NCI-H446 treated with DMSO at 0.1 percent for 48 hours (cell line): ENCODE results near the gene CSNK1G1.
"Not testable (repeated sequence)": the region's sequence is repeated elsewhere in the genome, so short reads cannot be mapped to it uniquely, and the experiment has no call there.

Source experiments
- DNase-seq: peaks from one replicate; lab custom pipeline; 2025; lab: John Stamatoyannopoulos, UW

Gene CSNK1G1

DNA sequence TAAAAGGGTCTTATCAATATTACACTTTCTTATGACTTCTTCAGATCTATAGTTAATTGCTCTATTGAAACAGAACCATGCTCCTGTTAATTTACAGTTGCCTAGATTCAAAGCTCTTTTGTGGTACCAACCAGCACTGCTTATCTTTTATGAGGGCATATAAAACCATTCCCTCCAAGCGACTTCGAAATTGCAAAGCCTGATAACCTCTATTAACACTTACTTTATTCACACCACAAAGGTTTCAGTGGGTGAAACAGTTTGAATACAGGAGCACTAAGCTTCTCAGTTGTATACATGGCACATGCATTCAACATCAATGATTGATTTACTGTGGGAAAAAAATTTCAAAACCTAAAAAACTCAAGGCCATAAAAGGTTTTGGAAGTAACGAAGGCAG, 118.3 kb downstream of the CSNK1G1 start:
- no peak for DNase-seq

DNA sequence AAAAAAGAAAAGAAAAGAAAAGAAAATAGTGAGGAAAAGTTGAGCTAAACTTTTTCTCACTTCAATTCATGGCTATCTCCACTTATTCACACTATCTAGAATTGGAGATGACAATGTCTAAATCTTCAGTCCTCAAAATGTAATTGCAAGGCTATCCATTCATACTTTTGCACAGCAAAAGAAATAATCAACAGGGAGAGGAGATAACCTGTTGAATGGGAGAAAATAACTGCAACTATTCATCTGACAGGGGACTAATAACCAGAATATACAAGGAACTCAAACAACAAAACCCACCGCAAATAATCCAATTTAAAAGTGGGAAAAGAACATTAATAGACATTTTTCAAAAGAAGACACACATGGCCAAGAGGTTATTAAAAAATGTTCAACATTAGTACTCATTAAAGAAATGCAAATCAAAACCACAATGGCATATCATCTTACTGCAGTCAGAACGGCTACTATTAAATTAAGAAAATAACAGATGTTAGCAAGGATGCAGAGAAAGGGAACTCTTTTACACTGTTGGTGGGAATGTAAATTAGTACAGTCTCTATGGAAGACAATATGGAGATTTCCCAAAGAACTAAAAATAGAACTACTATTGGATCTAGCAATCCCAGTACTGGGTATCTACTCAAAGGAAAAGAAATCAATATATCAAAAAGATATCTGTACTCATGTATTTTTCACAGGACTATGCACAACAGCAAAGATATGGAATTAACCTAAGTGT, 119.6 kb downstream of the CSNK1G1 start:
- DNase-seq: no peak

DNA sequence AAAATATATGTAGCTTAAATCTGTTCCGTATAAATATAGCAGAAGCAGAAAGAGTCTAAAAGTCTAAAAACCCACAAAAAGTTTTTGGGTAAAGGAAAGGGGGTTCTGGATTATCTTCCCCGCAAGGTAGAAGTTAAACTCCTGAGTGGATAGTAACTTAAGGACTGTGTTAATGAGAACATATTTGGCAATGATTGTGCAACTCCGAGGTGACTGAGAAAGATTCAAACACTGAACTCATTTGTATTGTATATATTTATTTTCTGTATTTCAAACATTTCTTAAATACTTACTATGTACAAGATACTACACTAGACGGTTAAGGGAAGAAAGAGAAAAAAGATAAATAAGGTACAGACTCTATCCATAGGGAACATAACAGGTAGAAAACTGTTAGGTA, 120.4 kb downstream of the CSNK1G1 start:
- no peak for DNase-seq

DNA sequence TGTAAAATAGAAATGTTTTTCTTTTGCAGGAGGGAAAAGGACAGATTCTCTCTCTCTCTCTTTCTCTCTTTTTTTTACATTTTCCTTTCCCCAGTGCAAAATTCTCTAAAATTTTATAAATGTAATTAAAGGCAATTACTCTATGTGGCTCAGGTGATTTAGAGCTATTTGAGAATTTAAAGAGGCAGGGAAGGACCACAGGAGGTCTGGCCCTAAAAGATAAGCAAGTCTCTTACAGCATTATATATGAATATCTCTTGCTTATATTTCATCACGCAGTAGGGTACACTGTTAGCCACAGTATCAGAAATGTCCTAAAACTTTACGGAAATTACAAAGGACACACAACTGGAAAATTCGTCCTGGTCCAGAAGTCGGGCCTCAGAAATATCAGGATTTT, 122.7 kb downstream of the CSNK1G1 start:
- no peak for DNase-seq

DNA sequence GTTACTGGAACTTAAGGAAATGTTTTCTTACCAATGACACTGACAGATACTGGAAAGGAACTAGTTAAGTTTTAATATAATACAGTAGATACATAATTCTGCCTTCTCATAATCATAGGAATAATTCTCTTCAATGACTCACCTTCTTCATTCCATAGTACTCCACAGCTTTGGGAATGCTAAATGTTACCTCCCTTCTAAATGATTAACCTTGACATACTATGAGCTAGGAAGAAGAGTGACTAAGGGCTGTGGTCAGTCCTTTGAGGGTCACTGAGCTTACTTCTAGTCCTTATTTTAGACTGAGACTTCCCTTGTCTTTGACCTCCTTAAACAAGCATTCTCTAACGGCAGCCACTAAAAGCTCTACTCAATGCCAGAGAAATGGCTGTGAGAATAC, 123.6 kb downstream of the CSNK1G1 start:
- DNase-seq: no peak

DNA sequence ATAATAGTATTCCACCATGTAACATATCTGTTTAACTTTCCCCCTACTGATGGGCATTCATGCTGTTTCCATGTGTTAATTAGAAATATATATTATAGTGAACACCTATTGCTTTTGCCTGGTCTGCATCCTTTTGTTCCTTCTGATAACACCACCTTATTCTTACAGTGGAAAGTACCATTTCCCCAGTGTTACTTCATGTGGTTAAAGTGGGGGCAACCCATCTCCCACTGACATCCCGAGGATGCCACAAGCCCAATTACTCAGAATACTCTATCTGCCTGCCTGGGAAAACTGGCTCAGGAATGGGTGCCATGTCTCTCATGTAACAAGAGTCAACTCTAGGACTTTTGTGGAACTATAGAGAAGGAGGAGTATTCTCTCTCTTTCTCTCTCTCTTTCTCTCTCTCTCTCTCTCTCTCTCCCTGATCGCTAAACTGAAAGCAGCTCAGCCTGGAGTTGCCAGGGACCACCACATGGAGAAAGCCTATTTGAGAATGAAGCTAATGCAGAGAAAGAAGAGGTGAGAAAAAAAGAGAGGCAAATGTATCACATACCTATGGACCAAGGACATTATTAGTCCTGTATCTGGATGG, 126.7 kb downstream of the CSNK1G1 start:
- DNase-seq: no peak

DNA sequence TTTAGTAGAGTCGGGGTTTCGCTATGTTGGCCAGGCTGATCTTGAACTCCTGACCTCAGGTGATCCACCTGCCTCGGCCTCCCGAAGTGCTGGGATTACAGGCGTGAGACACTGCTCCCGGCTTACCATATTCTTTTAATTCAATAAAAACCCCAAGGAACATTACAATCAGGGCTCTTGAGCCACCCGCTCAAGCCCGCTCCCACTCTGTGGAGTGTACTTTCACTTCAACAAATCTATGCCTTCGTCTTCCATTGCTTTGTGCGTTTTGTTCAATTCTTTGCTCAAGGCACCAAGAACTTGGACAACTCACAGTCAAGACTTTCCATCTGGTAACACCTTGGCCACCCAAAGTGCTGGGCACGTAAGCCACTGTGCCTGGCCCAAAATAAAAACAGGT, 130.2 kb downstream of the CSNK1G1 start:
- DNase-seq: no peak

DNA sequence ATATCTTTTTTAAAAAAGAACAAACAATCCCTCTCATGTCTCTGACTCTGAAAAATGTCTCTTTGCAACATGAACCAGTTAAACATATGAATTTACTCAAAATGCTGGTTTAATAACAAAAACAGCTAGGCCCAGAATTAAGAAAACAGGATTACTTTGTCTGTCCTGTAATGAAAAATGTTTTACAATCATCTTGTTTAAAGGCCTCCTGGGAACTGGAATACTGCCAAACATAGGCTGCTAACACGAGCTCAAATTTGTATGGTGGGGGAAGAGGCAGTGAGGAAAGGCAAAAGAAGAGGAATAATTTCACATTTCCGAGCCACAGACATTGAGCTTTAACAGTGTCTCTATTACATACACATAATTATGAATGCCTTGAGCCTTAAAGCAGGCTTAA, 131.5 kb downstream of the CSNK1G1 start:
- DNase-seq: peak; percentile 34

DNA sequence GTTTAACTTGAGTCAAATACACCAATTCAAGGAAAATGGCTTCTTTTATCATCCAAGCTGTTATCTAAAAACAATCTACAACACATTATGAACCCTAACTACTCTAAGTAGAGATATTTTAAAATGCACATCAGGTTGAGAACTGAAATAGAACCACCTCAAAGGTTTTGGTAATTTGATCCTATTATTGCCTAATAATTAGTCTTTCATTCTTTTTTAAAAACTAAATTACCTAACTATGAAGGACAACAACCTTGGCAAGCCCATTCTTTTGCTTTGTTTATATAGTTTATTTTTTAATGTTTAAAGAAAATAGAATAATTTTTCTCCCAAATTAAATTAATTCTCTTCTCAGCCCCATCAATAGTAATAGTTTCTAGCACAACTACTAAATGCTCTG, 132.1 kb downstream of the CSNK1G1 start:
- DNase-seq: no peak

DNA sequence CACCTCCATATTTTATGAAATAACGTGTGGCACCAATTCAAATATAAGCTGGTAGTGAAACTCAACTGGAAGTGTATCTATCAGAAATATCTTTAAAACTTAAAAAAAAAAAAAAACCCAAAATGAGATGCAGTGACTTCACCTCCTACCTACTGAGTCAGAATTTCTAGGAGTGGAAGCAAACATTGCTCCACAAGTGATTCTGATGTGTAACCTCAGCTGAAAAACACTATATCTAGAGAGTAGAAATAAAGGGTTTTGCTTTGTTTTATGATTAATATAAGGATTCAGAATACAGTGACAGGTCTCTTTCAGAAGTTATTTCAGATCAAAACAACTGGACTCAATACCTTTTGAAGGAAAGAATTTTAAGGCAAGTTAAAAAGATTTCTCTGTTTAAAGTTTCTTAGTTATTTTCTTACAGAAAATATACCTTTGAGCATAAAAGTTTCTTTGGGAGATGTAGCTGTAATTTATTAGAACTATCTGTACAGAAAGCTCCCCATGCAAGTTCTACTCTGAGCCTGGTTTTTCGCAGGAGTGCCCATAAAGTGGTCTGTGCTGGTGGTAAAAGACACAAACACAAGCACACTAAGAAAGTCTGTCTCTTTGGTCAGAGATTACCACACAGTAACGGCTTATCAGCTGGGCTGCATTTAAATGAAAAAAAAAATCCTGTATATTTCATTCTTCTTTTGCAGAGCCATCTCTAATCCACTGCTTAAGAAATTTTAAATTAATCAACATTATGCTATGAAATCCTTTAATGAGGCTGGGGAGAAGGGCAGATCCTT, 133.2 kb downstream of the CSNK1G1 start:
- DNase-seq: no peak

DNA sequence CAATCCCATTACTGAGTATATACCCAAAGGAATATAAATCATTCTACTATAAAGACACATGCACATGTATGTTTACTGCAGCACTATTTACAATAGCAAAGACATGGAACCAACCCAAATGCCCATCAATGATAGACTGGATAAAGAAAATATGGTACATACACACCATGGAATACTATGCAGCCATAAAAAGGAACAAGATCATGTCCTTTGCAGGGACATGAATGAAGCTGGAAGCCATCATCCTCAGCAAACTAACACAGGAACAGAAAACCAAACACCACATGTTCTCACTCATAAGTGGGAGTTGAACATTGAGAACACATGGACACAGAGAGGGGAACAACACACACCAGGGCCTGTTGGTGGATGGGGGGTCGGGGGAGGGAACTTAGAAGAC, 134.1 kb downstream of the CSNK1G1 start:
- not testable (repeated sequence) for DNase-seq

DNA sequence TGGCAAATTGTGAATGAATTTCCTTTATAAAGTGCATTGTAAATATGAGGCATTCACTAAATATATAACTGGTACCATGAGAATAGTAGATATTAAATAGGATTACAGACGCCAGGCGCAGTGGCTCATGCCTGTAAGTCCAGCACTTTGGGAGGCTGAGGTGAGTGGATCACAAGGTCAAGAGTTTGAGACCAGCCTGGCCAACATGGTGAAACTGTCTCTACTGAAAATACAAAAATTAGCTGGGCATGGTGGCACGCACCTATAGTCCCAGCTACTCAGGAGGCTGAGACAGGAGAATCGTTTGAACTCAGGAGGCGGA, 138.6 kb downstream of the CSNK1G1 start:
- not testable (repeated sequence) for DNase-seq

DNA sequence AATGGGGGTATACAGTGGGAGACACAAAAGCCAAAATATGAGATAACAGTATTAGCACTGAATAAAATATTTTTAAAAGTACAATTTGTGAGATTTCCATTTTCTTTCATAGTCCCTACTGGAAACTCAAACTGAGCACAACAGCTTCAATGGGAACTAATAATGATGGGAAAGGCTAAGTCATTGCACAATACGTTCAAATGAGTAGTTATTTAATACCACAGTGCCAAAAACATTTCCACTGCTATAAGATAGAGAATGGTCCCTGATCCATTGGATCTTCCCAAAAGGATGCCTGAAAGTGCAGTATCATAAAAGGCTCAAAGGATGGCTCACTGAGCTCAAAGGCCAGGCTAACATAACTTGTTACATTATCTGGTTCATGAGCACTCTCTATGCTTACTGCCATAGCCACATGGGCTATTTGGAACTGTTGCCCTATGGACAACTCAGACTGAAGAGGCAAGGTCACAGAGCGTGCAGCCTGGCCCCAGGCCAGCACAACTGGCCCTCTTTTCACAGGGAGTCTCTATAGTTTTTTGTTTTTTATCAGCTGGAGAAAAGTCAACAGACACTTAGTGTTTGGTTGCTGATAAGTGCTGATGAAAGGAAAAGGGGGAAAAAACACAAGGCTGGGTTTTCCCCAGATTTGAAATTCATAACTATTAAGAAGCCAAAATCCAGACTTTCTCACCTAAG, 139.1 kb downstream of the CSNK1G1 start:
- no peak for DNase-seq

DNA sequence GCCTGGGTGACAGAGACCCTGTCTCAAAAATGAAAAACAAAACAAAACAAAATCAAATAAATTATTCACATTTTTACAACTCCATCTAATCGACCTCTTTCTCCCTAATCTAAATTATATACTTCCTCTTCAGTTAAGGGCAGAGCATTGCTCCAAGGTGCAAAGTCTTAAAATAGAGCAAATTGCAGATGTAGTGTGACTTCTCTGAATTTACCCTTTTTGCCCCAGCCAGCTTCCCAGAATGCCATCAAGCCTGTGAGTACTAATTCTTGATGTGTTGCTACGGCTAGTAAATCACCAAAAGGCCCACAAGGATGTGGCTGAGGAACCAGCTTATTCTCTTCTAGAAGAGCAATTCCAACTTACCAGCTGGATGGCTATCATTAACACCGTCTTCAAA, 139.8 kb downstream of the CSNK1G1 start:
- no peak for DNase-seq

DNA sequence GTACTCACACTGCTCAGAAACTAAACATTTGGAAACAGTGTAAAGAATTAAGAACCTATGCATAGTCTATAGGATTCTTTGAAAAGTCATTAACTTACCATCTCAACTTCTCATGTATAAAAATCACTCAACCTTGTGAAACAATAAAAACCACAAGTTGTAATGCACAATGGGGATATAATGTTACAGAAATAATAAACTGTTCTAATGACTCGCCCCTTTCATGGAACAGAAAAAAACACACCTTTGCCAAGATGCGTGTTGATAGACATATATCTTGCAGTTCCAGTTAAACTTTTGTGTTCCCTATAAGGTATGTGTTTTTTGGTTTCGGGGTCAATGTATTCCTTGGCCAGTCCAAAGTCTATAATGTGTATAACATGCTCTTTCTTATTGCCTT, 142.3 kb downstream of the CSNK1G1 start:
- DNase-seq: no peak

DNA sequence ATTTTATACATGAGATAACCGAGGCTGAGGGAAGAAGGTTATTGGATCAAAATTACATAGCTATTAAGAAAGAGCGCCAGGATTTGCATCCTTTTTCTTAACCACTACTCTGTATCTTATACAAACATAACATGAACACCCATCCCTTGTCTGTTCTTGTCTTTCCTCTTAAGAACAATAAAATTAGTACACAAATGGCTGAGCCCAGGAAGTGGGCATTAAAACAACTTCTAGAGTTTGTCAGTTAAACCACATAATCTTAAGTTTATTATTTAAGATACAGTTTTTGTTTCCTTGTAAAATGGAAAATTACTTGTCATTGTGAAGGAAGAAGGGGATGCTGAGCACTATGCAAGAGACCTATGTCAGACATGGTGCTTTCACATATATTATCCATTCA, 144.3 kb downstream of the CSNK1G1 start:
- DNase-seq: no peak

DNA sequence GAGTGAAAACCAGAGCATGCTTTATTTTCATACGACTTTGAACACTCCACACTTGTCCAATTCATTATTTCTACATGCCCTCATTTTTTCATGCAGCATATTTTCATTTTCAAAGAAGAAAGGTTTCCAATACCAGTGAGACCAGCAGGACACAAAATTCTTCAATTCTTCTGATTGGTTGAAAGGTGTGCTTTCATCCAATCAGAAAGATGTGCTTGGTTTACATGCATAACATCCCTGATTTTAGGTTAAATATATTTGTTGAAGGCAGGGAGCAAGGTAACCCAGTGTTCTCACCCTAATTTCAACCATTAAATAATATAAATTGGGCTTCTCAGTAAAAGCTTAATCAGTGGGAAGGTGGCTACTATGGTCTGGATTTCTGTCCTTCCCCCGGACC, 145.6 kb downstream of the CSNK1G1 start:
- DNase-seq: no peak

DNA sequence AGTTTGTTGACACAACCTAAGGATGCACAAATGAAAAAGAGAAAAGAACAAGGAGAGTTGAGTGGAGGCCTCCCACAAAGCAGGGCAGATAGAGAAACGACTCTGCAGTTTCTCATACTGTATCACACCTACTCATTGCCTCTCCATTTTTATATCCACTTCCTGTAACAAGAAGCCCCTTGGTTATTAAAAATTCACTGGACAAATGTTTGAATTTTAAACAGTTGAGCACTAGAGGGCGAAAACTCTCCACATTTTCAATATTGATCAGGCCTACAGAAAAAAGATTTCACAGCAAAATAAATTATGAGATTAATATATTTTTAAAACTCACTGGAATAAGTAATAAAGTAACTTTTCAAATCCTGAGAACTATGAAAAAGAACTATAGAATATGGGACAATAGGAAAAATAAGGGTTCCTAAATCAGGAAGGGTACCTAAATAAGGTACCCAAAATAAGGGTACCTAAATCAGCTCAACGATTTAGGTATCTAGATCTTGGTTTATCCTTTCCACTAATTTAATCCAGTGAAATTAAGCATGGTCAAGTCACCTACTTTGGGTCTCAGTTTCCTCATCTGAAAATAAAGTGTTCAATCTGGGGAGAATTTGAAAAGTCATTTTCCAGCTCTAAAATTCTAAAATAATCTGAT, 146.2 kb downstream of the CSNK1G1 start:
- DNase-seq: peak; percentile 29

DNA sequence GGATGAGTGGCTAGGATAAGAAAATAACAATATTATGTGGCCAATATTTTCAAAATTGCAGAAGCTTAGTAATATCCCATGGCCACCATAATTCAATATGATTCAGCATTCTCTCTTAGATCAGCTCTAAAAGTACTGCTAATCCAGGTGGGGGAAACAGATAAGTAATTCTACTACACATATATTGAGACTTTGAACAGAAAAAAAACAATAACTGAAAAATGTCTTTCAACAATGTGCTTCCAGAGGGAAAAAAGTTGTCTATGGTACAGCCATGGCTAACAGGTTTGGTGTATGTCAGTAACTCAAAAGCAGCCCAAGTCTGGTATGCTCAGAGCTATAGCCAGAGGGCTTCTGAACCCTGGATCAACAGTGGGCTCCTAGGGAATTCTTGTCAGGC, 150.8 kb downstream of the CSNK1G1 start:
- DNase-seq: no peak

DNA sequence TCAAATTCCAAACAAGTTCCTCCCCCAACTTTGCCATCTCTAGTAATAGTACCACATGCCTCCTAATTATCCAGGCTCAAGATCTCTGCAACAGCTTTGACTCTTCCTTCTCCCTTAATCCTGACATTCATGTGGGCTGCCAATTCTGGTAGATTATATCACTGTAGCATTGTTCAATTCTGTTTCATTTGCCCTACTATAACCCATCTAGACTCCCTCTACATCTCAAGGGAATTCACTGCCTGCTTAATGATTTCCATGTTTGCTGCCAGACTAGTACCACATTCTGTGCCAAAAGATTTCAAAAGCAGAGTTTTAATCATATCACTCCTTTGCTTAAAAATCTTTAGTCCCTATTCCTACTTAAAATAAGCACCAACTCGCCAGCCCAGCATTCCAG, 158.5 kb downstream of the CSNK1G1 start:
- peak; percentile 16 for DNase-seq

DNA sequence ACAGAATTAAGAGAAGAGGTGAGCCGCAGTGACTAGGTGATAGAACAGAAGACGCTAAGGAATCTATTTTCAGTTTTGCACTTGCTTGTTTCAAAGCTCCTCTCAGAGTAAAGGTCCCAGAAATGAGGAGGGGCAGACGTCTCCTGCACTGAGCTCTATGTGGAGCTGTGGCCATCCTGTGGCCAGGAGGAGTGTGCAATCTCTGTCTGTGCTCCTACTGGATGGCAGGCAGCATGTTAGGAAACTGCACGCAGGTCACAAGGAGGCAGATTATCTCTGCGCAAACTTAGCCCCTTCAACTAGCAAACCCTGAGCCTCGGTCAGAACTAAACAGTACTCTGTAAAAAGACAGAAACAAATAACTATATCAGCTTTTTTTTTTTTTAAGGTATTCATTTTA, 162.0 kb downstream of the CSNK1G1 start:
- no peak for DNase-seq
